Heart left ventricle (tissue), 16 donors: ENCODE measurements around the gene CIPC. TPM values are rescaled to one million over a fixed set of nuclear protein-coding genes. Genes with fewer than 3 reads are reported as not detected.

Experiments
- ATAC-seq, 4 donors: fragments of 200-7000 bp; cut with Tn5 transposase; one replicate each; pipeline ENCODE4 v1.9.1; 2020 to 2022; ENCODE audit warnings: moderate library complexity in 4 of 4, mild to moderate bottlenecking in 3 of 4, moderate number of reproducible peaks in 1 of 4
- DNase-seq, 5 donors: peaks; one replicate each; pipeline ENCODE4 v3.0.0-alpha.2; 2020
- H3K27ac ChIP-seq, 12 donors: fragments of 200-600 bp; sonication (generic) in 4 of 12; one replicate each; pipeline versions ENCODE4 v1.5.0 to v1.8.0; 2016 to 2022; ENCODE audit warnings: mild to moderate bottlenecking in 2 of 12
- H3K27me3 ChIP-seq, 9 donors: fragments of 200-600 bp; sonication (generic) in 2 of 9; one replicate each; pipeline versions ENCODE4 v1.5.1 to v1.8.0; 2016 to 2022; ENCODE audit warnings: mild to moderate bottlenecking in 3 of 9
- H3K36me3 ChIP-seq, 9 donors: fragments of 200-600 bp; sonication (generic) in 2 of 9; one replicate each; pipeline versions ENCODE4 v1.5.0 to v1.8.0; 2018 to 2022; ENCODE audit warnings: mild to moderate bottlenecking in 2 of 9
- H3K4me1 ChIP-seq, 12 donors: fragments of 200-600 bp; sonication (generic) in 4 of 12; one replicate each; pipeline versions ENCODE4 v1.5.0 to v1.8.0; 2016 to 2022; ENCODE audit warnings: mild to moderate bottlenecking in 3 of 12
- H3K4me3 ChIP-seq, 12 donors: fragments of 200-600 bp; sonication (generic) in 4 of 12; one replicate each; pipeline versions ENCODE4 v1.5.0 to v1.8.0; 2017 to 2022; ENCODE audit warnings: mild to moderate bottlenecking in 9 of 12, moderate library complexity in 4 of 12
- H3K9me3 ChIP-seq, 12 donors: fragments of 200-600 bp; sonication (generic) in 4 of 12; one replicate each; pipeline versions ENCODE4 v1.5.0 to v1.8.0; 2016 to 2022; ENCODE audit warnings: mild to moderate bottlenecking in 1 of 12
- CTCF ChIP-seq, 12 donors: fragments of 200-600 bp; sonication (generic) in 4 of 12; IDR thresholded peaks; one replicate each; pipeline versions ENCODE4 v1.5.0 to v1.8.0; 2018 to 2022; ENCODE audit warnings: antibody characterized with exemption in 12 of 12, mild to moderate bottlenecking in 5 of 12
- POLR2A ChIP-seq, 2 donors: fragments of 450-650 bp; IDR thresholded peaks; one replicate each; pipeline ENCODE4 v1.6.1; 2017; ENCODE audit warnings: antibody characterized with exemption in 2 of 2, mild to moderate bottlenecking in 2 of 2, moderate library complexity in 2 of 2
- WGBS, 4 donors: extraction: QIAGEN DNeasy Blood & Tissue Kit in 2 of 4; methylation state at CpG; one replicate each; pipeline versions ENCODE4 v1.1.5 to v1.1.7; 2013 to 2018; 5-methylcytosine and 5-hydroxymethylcytosine counted together
- intact Hi-C, 10 donors: fragments of 100-400 bp; cut with DNase I; formaldehyde crosslinking; loops; one replicate each; pipeline versions ENCODE4 v1.11.1 to v1.14.2; 2022
- polyA plus RNA-seq, 2 donors: library from polyadenylated mRNA; stranded (reverse); fragments of 200-250 nt; gene quantifications; one replicate each; pipeline ENCODE4 v1.2.3, GENCODE V29; 2013
- total RNA-seq, 9 donors: library from RNA; depleted of rRNA in 2 of 9; stranded (reverse); fragments of >200 nt in 2 of 9; fragmentation: NEBNext Ultra II Directional in 3 of 9; extraction: Animal tissue kit (Norgen Biotek cat#: 25700) in 3 of 9; gene quantifications; one replicate each; pipeline versions ENCODE4 v1.1.0 to v1.2.4, GENCODE V29; 2016 to 2023
- donor health status: ischemic (EF 13 %, LVEDD 7.1; RV severe dilation, severe dysfunction).
- donor health status: healthy with polysubstance abuse.
- donor health status: DM: no; HTN: yes; CAD: no.
- donor health status: DM: no; HTN: no; CAD: no.
- donor health status: ischemic (EF 25% LVEDD 6.9; RV normal size, moderate dysfunction).
- donor health status: ischemic (EF 25% LVEDD 5.7; RV mildly dilated, moderate dysfunction).
- donor health status: healthy.
- donor health status: DM: yes; HTN: yes; CAD: no.
- donor health status: ischemic (EF 35%, LVEDD 5.7; RV mildly dilated, moderate dysfunction).
- donor health status: nonischemic (EF 11% LVEDD 7.7; RV severe dilation, severe dysfunction).
- donor health status: DM: yes; HTN: yes; CAD: no.
- donor health status: PGD.
- donor health status: ischemic (EF 29% LVEDD 5.4; RV normal size, mild dysfunction).
- donor health status: nonischemic (EF 23%, LVEDD 6.1; RV moderate dilation, normal function).

CIPC gene
- total and polyA plus RNA-seq, 11 donors = 10.9 to 85.9 (median 61.3) TPM

GRCh38 chr14:77062261-77062660 is 35.8 kb upstream of the CIPC start:
- no peaks in the 10 kb centered on the region for H3K36me3 ChIP-seq
- no peak overlapping the region for H3K27ac ChIP-seq
- intact Hi-C loops = no loop called here
- DNase-seq (no peak), ATAC-seq (no peak)
- H3K9me3 ChIP-seq = no peaks in the 10 kb centered on the region
- no peak overlapping the region for H3K4me3 ChIP-seq
- 83 to 85% (median 84%) methylated on average over 1 to 3 of the region's 3 CpGs for WGBS, 4 donors
- no peaks in the 10 kb centered on the region for H3K27me3 ChIP-seq
- peaks cover 0 to 28% (median 3%) of the 10 kb centered on the region in 12 donors for H3K4me1 ChIP-seq
- TF ChIP-seq POLR2A (IDR thresholded peaks at IDR 0.05) (no peak), CTCF (IDR thresholded peaks at IDR 0.05) (no peak)

GRCh38 chr14:77063571-77064171 is 34.4 kb upstream of the CIPC start:
- WGBS, 4 donors = 62 to 76% (median 69%) methylated on average over 10 of the region's 10 CpGs
- H3K36me3 ChIP-seq = no peaks in the 10 kb centered on the region
- intact Hi-C loops = no loop called here
- no peak overlapping the region for H3K27ac ChIP-seq
- H3K27me3 ChIP-seq = no peaks in the 10 kb centered on the region
- no peak overlapping the region for H3K4me3 ChIP-seq
- no peak for ATAC-seq
- no peaks in the 10 kb centered on the region for H3K9me3 ChIP-seq
- H3K4me1 ChIP-seq = peaks cover 3 to 36% (median 13%) of the 10 kb centered on the region in 12 donors
- DNase-seq = no peak
- TF ChIP-seq CTCF (IDR thresholded peaks at IDR 0.05) (no peak), POLR2A (IDR thresholded peaks at IDR 0.05) (no peak)

- DNase-seq (no peak), ATAC-seq (no peak)
- no peak for TF ChIP-seq POLR2A (IDR thresholded peaks at IDR 0.05)
- TF ChIP-seq CTCF (IDR thresholded peaks at IDR 0.05) = no peak
- Histone ChIP-seq H3K27ac (no peak overlapping the region), H3K27me3 (no peaks in the 10 kb centered on the region), H3K9me3 (no peaks in the 10 kb centered on the region), H3K36me3 (no peaks in the 10 kb centered on the region), H3K4me3 (no peak overlapping the region), H3K4me1 (peaks cover 3 to 40% (median 16%) of the 10 kb centered on the region in 12 donors)
- 84 to 91% (median 85%) methylated on average over 8 of the region's 8 CpGs for WGBS, 4 donors
- intact Hi-C loops = loop anchor here in 3 of 10 donors (5.0 kb wide), 1 partner anchor 152 kb away; no protein-coding TSS in a partner anchor
Observed at GRCh38 chr14:77064521-77065178, 33.4 kb upstream of the CIPC start.

GRCh38 chr14:77065851-77066577 is 32.0 kb upstream of the CIPC start:
- no peak for DNase-seq

More at GRCh38 chr14:77065851-77066577, 32.0 kb upstream of the CIPC start:
- intact Hi-C loops = loop anchor here in 3 of 10 donors (5.0 kb wide), 1 partner anchor 154 kb away; no protein-coding TSS in a partner anchor
- ATAC-seq = no peak
- H3K4me1 ChIP-seq = peaks cover 3 to 49% (median 28%) of the 10 kb centered on the region in 12 donors
- H3K27me3 ChIP-seq = no peaks in the 10 kb centered on the region
- WGBS, 4 donors = 75 to 86% (median 80%) methylated on average over 6 of the region's 6 CpGs
- no peaks in the 10 kb centered on the region for H3K36me3 ChIP-seq
- no peaks in the 10 kb centered on the region for H3K9me3 ChIP-seq
- TF ChIP-seq CTCF (IDR thresholded peaks at IDR 0.05) = no peak
- no peak for TF ChIP-seq POLR2A (IDR thresholded peaks at IDR 0.05)
- peak overlapping the region in 1 of 12 donors; percentile 41 for H3K27ac ChIP-seq
- no peak overlapping the region for H3K4me3 ChIP-seq
